GM12864 (cell line): ENCODE data around the gene GFRA4.

Experiments used
- DNase-seq: peaks from one replicate; pipeline ENCODE4 v3.0.0-alpha.2; 2011; ENCODE audit warnings: low read depth
- H3K4me3 ChIP-seq: 2 replicates; pipeline ENCODE4 v1.5.1; 2011; ENCODE audit warnings: mild to moderate bottlenecking, low read depth, low read length, control low read depth
- CTCF ChIP-seq: IDR thresholded peaks from 2 replicates; pipeline ENCODE4 v1.5.1; 2011; ENCODE audit warnings: low read depth, mild to moderate bottlenecking, moderate library complexity, low read length, control low read depth, inconsistent platforms; ENCODE audit errors: missing control alignments

The GFRA4 gene

DNA sequence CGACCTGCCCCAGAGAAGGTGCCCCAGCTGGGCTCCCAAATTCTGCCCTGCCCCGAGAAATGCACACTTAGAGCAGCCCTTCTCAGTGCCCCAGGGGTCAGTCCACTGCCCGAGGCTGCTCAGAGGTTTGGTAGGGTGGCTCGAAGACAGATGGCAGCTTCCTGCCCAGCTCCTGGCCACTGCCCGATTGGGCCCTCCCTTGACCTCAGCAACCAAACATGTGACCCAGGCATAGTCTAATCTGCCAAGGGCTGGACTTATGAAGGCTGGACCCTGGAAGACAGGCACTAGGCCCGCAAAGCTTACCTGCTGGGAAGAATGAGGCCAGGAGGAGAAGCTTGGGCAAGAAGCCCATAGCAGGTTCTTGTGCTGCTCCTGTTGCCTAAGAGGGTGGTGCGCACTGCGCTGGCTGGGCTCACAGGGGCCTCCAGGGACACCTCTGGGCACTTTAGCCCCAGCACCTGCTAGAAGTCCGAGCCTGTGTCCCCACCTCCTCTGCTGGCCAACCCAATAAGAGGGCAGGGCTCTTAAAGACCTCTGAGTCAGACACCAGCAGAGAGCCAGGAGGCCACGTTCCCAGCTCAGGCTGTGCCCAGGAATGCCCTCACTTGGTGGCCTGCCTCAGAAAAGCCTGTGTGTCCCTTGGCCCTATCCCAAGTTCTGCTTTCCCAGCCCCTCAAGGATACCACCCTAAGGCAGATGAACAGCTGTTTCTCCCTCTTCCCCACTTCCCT, 43.7 kb upstream of the GFRA4 start:
- no peak for TF ChIP-seq CTCF
- DNase-seq: no peak
- H3K4me3 ChIP-seq: no peak overlapping the region

- no peak for TF ChIP-seq CTCF
- no peak for DNase-seq
Observed at GRCh38 chr20:3705970-3706739, 43.0 kb upstream of the GFRA4 start.

GRCh38 chr20:3705491-3705969, 42.3 kb upstream of the GFRA4 start:
- DNase-seq: no peak
- no peak for TF ChIP-seq CTCF
- H3K4me3 ChIP-seq: no peak overlapping the region

More at GRCh38 chr20:3705970-3706739, 43.0 kb upstream of the GFRA4 start:
- no peak overlapping the region for H3K4me3 ChIP-seq

DNA sequence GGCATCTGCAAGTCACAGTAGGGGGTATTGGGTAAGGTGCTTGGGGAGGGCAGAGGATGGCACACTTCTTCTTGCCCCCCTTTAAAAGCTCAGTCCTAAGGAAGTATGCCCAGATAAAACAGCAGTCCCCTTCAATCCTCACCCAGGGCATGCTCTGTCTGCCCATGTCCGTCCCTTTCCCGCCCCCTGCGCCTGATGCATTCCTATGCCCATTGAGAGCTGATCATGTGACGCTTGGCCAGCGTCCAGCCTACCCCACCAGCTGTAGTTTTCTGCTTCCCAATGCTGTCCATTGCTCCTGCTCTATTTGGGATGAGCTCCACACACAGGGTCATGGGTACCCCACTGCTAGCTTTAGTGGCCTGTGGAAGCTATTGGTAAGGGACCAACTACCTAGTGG, 40.9 kb upstream of the GFRA4 start:
- no peak overlapping the region for H3K4me3 ChIP-seq
- TF ChIP-seq CTCF: no peak
- DNase-seq: no peak

DNA sequence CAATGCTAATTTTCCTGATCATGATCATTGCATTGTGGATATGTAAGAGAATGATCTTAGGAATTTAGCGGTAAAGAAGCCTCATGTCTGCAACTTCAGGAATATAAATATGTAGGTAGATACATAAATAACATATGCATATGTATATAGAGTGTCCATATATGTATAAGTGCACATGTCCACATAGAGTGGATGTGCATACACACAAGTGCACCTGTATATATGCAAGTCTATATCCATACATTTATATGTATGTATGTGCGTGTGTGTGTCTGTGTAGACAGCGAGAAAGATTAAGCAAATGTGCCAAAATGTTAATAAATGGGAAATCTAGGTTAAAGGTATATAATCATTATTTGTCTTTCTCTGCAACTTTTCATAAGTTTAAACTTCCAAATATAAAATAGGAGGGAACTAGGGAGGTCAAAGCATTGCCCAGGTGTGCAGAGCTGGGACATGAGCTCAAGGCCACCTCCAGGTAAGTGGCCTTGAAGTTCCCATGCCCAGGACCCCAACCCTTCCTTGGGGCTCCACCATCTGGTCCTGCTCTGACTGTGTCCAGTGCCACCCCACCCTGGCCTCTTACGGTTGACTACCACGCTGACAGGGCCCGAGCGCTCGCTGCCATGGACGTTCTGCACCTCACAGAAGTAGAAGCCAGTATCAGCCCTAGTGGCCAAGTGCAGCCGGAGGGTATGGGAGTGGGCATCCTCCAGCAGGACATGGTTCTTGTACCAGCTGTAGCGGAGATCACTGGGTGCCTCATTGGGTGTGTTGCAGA, 39.6 kb upstream of the GFRA4 start:
- no peak for DNase-seq
- no peak overlapping the region for H3K4me3 ChIP-seq
- no peak for TF ChIP-seq CTCF

- no peak for TF ChIP-seq CTCF
- H3K4me3 ChIP-seq: no peak overlapping the region
- DNase-seq: no peak
Observed at GRCh38 chr20:3701061-3701998, 38.1 kb upstream of the GFRA4 start.
